NCI-H748 (cell line): ENCODE data around the gene SLITRK3.
"Not testable (repeated sequence)": the region's sequence is repeated elsewhere in the genome, so short reads cannot be mapped to it uniquely, and the experiment has no call there.

Experiments used
- DNase-seq: peaks from one replicate; lab custom pipeline; 2025; ENCODE audit not compliant: unreplicated experiment; lab: John Stamatoyannopoulos, UW

The SLITRK3 gene

DNA sequence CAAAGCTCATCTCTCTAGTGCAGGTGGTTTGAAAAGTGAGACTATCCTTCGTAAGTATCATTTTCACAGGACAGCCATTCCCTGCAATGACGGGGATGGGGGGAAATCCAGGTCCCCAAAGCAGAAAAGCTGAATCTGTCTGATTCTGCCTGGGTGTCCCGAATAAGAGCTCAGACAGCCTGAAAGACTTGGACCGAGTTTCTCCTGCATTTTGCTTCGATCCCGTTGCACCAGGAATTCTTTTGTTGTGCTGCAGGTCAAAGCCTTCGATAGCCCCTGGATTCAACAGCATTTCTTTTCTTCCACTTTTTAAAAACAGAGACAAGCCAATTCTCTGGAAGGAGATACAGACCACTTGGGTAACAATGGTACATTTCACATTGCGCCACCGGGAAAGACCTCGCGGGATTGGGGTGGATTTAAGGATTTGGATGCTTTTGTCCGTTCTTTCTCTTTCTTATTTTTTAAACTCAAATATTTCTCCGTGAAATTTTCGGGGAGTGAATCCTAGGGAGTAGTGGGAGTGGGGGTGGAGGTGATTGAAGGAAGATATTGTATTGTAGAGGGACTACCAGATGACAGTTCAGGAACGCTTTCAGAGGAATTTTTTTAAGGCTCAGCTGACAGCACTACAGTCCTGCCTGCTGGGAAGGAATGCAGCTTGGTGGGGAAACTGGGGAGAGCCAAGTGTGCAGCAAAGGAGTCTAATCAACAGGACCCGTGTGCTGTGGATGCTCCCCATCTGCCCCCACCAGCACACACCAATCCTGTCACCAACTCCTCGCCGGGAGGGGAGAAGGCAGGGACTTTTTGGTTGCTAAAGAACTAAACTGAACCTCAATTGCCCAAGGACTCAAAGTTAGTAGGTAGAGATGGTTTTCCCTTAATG, 2.6 kb downstream of the SLITRK3 start:
- DNase-seq = peak; percentile 35

DNA sequence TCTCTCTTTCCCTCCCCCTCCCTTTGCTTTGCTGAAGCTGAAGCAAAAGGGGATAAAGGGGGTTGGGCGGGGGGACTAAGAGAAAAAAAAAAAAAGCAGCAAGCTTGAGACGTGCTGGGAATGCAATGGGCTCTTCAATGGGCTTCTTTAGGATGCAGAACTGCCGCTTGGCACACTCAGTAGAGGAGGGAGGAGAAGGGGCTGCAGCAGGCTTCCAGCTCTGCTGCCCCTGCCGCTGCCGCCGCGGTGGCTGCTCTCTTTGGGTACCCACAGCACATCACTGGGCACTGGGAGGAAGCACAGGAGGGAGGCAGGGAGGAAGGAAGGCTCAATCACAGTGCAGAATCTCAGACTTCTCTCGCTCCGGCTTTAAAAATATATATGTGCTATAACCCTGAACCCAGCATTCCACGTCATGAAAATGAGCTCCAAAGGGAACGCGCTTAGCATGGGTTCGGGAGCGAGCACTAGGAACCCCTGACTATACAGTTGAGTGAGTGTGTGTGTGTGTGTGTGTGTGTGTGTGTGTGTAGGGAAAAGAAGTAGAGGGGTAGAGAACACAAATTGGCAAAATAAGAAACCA, 3.5 kb downstream of the SLITRK3 start:
- peak; percentile 83 for DNase-seq

DNA sequence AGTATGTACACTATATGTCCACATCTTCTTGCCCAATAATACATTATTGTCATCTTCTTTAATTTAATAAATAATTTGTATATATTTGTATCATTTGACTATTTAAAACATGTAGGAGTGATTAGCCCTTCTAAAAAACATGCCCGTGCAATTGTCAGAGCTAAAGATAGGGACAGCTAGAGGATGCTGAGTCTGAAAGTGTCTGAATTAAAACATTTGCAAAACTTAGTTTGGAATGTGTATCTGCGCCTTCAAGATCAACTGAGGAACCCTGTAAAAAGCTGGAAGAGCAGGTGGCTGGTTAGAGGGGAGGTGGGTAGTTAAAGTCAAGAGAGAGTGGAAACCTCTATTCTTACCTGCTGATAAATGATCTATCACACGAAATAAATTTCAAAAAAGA, 4.7 kb downstream of the SLITRK3 start:
- no peak for DNase-seq

DNA sequence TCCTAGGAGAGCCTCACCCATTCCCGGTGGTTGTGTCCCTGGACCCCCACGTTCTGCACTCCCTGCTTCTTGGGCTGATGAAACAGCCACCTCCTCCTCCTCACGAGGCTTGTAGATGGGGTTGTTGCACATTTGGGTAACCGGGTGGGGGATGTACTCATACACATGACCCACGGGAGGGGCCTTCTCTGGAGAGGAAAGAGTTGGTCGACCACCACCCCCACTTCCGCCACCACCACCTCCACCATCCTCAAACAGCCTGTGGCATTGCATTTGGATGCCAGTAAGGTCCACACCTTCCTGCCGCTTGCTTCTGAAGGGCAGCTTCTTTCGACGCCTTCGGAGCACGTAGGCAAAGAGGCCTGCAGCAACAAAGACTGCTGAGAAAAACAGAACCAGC, 7.7 kb downstream of the SLITRK3 start:
- DNase-seq = no peak

DNA sequence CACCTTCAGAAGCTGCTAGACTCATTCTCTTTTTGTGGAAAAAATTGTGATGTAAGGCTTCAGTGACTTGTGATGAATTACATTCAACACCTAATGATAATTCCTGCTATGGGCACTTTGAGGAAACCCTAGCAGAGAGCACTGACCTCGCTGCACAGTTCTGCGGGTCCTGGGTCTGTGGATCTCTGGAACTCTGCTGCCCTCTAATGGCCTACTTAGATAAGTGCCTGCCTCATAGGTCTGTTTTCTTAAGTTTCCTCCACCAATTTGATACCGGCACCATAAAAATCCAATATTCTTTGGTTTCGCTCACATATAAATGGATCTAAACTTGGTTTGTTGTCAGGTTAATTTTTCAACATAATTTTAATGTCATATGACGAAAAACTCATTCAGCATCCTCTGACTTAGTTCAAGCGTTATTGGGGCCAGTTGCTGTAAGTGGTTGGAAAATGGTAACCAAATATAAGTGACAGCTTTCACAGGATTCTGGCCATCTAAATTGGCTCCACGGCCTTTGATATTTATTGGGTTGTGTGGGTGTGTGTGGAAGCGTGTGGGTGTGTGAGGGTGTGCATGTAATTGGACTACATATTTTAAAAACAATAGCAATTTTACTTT, 10.4 kb downstream of the SLITRK3 start:
- DNase-seq = peak; percentile 84

DNA sequence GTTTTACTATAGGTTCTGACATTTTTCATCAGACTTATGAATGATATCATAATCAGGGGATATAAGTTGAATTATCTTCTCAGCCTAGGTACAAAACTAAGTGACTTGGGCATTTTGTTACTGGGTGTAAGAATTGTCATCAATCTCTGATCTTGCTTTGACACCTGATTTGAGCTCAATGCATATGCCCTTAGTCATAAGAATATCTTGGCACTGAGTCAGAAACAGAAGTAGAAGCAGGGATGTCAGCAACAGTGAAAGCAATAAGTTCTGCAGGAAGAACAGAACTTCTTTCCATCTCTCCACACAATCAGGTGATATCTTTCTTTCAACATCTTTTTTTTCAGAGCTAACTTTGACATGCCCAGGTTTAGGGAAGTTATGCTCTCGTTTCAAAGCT, 14.6 kb downstream of the SLITRK3 start:
- no peak for DNase-seq

DNA sequence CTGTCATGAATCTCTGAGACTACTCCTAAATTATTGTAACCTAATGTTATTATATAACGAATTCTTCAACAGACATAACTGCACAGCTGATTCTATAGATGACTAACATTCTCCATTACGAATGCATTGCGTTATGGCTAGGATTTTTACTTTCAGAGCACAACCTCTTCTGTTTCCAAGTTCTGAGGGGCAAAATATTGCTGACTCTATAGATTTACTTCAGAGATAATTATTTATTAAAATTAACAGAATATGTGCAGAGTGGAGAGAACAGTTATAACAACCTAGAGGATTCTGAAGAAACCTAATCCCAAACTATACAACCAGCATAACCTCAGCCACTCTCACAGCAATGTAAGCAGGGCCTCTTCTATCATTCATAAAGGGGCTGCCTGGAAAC, 25.9 kb downstream of the SLITRK3 start:
- DNase-seq = no peak

DNA sequence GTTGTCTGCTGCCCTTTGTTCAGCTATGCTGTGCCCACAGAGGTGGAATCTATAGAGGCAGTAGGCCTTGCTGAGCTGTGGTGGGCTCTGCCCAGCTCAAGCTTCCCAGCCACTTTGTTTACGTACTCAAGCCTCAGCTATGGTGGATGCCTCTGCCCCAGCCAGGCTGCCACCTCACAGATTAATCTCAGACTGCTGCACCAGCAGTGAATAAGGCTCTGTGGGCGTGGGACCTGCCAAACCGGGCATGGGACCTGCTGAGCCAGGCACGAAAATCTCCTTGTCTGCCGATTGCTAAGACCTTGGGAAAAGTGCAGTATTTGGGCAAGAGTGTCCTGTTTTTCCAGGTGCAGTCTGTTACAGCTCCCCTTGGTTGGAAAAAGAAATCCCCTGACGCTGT, 26.8 kb downstream of the SLITRK3 start:
- DNase-seq = no peak

DNA sequence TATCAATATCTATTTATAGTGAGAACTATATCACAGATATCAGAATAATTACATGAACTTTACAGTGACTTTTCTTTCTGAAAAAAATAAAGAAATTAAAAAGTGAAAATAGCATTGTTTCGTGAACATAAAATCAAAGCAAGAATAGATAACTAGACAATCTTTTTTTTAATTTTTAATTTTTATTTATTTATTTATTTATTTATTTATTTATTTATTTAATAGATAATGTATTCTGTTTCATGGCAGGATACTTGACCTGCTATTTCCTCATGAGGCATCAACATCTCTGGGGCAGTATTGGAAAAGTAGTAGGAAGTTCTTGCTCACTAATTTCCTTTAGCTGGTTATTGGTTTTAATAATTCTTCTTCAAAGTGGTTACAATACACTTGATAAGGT, 33.3 kb downstream of the SLITRK3 start:
- no peak for DNase-seq

DNA sequence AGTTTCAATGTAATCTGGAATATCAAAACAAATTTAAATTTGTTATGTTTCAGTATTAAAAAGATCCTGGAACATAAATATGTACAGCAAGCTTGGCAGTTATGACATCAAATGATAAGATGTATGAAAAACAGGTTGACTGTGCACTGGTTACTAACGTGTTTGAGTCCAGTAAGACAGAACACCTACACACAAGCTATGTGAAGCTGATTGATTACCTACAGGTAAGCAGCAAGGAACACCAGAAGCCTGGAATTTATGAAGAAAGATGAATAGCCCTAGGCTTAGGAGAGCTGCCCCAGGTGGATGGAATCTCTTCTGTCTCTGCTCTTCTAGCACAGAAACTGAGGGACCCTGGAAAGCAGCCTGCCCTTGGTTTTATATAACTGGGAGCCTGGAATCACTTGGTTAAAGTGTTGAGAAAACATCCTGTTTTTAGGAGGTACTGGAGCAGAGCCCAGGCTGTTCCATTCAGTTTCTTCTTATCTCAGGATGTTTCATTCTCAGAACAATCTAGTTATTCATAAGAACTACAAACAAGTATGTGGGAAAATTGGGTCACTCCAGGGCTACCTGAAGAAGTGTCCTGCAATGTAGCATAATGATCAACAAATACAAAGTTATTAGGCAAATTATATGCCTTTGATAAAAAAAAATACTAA, 36.3 kb downstream of the SLITRK3 start:
- peak; percentile 22 for DNase-seq

DNA sequence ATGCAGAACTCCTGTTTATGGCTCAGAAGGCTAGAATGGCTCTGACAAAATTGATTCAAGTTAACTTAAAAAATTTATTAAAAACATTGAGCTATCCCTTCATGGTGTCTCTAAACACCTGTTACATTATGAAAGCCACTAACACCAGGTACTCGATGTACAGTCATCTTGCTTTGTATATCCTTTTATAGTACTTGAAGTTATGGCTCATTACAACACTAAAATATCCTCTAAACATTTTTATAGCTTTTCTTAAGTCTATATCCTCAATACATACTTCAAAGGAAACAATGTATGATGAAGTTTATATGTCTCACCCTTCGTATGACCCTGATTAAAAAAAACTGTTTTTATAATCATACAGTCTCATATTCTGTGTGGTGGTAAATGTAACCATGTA, 38.2 kb downstream of the SLITRK3 start:
- DNase-seq = no peak

DNA sequence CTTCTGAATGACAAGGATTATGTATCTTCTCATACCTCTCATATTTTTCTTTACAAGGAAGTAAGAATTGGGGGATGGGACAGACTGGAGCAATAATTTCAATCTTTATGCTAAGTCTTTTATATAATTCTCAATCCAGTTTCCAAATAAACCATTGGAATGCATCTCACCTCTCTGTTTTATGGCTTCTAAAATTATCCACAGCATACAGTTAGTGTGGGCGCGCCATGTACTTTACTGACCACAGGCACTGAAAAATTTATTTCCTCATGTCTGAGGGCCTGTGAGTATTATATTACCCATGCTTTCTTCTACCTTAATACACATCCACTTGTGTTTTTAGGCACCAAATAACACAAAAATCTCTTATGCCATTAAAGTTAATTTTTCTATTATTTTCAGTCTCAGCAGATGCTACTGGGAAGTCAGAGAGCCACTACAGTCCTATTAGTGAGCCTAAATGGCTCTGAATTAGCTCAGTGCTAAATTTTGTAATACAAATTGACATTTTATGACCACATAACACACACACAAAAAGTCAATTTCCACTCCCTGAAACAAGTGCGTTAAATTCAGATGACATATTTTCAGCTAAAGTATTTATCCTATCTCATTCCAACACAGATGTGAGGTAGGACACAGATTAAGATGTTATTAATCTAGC, 39.3 kb downstream of the SLITRK3 start:
- no peak for DNase-seq

DNA sequence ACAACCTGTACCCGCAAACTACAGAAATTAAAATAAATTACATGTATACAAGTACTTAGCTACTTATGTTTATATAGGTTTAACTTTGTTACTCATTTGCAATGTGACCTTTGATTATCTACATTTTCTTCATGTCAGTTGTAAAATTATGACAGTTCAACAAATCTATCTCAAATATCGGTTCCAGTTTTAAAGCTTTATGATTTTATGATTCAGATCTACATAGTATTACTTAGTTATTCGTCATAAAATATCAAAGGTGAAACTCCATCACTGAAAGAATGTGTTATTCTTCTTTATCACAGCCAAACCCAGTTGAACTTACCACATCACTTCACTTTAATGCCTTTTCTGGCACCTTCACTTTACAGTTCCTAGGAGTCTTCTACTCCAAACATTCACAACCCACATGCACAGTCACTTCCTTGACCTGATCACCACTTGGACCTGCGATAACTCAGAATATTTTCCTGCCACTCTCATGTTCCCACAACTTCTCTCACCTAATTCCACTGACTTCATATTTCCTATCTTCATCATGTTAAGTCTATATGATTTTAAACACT, 47.2 kb downstream of the SLITRK3 start:
- no peak for DNase-seq

DNA sequence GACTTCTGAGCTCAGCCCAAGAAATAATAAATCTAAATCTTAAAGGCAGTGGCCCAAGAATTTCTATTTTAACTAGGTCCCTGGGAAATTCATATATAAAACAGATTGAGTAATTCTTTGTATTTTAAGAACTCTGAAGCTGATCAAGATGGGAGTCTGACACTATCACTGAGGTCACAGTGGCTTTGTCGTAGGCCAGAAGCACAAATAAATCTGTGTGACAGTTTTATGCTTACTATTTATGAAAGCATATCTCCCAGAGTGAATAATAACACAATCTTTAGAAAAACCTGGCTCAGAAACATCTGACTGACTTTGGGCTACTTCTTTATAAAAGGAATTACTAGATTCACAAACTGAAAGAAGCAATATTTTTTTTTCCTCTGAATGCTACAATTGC, 51.9 kb downstream of the SLITRK3 start:
- DNase-seq = no peak

DNA sequence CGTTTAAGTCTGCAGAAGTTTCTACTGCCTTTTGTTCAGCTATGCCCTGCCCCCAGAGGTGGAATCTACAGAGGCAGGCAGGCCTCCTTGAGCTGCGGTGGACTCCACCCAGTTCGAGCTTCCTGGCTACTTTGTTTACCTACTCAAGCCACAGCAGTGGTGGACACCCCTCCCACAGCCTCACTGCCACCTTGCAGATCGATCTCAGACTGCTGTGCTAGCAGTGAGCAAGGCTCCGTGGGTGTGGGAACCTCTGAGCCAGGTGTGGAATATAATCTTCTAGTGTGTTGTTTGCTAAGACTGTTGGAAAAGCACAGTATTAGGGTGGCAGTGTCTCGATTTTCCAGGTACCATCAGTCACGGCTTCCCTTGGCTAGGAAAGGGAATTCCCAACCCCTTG, 56.3 kb downstream of the SLITRK3 start:
- not testable (repeated sequence) for DNase-seq
